Astrocyte (in vitro differentiated cells and primary cell): Measurements from ENCODE around the gene PVALB. TPM values are rescaled to one million over a fixed set of nuclear protein-coding genes. Genes with fewer than 3 reads are reported as not detected.

Experiments
- DNase-seq: peaks from one replicate; pipeline ENCODE4 v3.0.0-alpha.2; 2010; ENCODE audit warnings: low read depth
- FAIRE-seq: peaks from 2 replicates; lab custom pipeline; 2011; peaks lifted over from hg19 to GRCh38; lab: Jason Lieb, UNC
- H2AFZ ChIP-seq: 2 replicates; pipeline ENCODE4 v1.6.0; 2012; ENCODE audit warnings: low read depth, low read length, inconsistent platforms
- H3K27ac ChIP-seq: 2 replicates; pipeline ENCODE4 v1.5.1; 2011; ENCODE audit warnings: low read depth, low read length, inconsistent platforms
- H3K27me3 ChIP-seq: 2 replicates; pipeline ENCODE4 v1.6.0; 2011; ENCODE audit warnings: low read length, inconsistent platforms; ENCODE audit not compliant: insufficient read depth
- H3K36me3 ChIP-seq: 2 replicates; pipeline ENCODE4 v1.5.1; 2011; ENCODE audit warnings: low read length, inconsistent platforms; ENCODE audit not compliant: insufficient read depth
- H3K4me1 ChIP-seq: 2 replicates; pipeline ENCODE4 v1.5.1; 2011; ENCODE audit warnings: low read length, inconsistent platforms; ENCODE audit not compliant: insufficient read depth
- H3K4me2 ChIP-seq: 2 replicates; pipeline ENCODE4 v1.6.0; 2012; ENCODE audit warnings: low read length, inconsistent platforms
- H3K4me3 ChIP-seq: 2 replicates; pipeline ENCODE4 v1.5.1; 2011; ENCODE audit warnings: low read depth, mild to moderate bottlenecking, low read length, inconsistent platforms; ENCODE audit not compliant: insufficient read depth
- H3K79me2 ChIP-seq: 2 replicates; pipeline ENCODE4 v1.6.0; 2012; ENCODE audit warnings: mild to moderate bottlenecking, low read length, inconsistent platforms; ENCODE audit not compliant: insufficient read depth
- H3K9ac ChIP-seq: 2 replicates; pipeline ENCODE4 v1.6.0; 2012; ENCODE audit warnings: mild to moderate bottlenecking, low read length, inconsistent platforms
- H3K9me3 ChIP-seq: 2 replicates; pipeline ENCODE4 v1.5.1; 2012; ENCODE audit warnings: low read depth, mild to moderate bottlenecking, low read length, inconsistent platforms; ENCODE audit not compliant: insufficient read depth
- H4K20me1 ChIP-seq: 2 replicates; pipeline ENCODE4 v1.6.0; 2012; ENCODE audit warnings: low read length, inconsistent platforms; ENCODE audit not compliant: insufficient read depth
- H3K27ac Mint-ChIP-seq: one replicate; pipeline ENCODE4 v1.8.0; 2021; ENCODE audit warnings: mild to moderate bottlenecking, mixed read lengths; ENCODE audit not compliant: unreplicated experiment
- H3K27me3 Mint-ChIP-seq: one replicate; pipeline ENCODE4 v1.8.0; 2021; ENCODE audit warnings: low read depth, mixed read lengths; ENCODE audit not compliant: unreplicated experiment
- H3K36me3 Mint-ChIP-seq: one replicate; pipeline ENCODE4 v1.8.0; 2021; ENCODE audit warnings: low read depth, mixed read lengths; ENCODE audit not compliant: unreplicated experiment
- H3K4me1 Mint-ChIP-seq: one replicate; pipeline ENCODE4 v1.8.0; 2021; ENCODE audit warnings: low read depth, mixed read lengths; ENCODE audit not compliant: unreplicated experiment
- H3K4me3 Mint-ChIP-seq: one replicate; pipeline ENCODE4 v1.8.0; 2021; ENCODE audit warnings: mild to moderate bottlenecking, moderate library complexity, mixed read lengths; ENCODE audit not compliant: unreplicated experiment
- H3K9me3 Mint-ChIP-seq: one replicate; pipeline ENCODE4 v1.8.0; 2021; ENCODE audit warnings: mild to moderate bottlenecking, mixed read lengths; ENCODE audit not compliant: unreplicated experiment
- CTCF ChIP-seq: IDR thresholded peaks from 2 replicates; pipeline ENCODE4 v1.5.1; 2011; ENCODE audit warnings: low read depth, mild to moderate bottlenecking, inconsistent platforms, low read length, moderate library complexity; ENCODE audit not compliant: insufficient read depth
- EZH2 ChIP-seq: IDR thresholded peaks from 2 replicates; pipeline ENCODE4 v1.6.1; 2012; ENCODE audit warnings: mild to moderate bottlenecking, low read length, inconsistent platforms; ENCODE audit not compliant: insufficient read depth
- total RNA-seq: library from RNA; stranded (reverse); gene quantifications from 2 replicates; pipeline ENCODE4 v1.2.1, GENCODE V29; 2021

The PVALB gene
- total RNA-seq, 1 donor from 2014 or later, result not detected

- TF ChIP-seq EZH2 (no peak), CTCF (no peak)
- no peaks in the 10 kb centered on the region for H3K36me3 Mint-ChIP-seq
- Histone ChIP-seq H3K4me2 (no peak overlapping the region), H3K27me3 (peaks cover 9% of the 10 kb centered on the region), H3K36me3 (no peaks in the 10 kb centered on the region), H3K79me2 (no peaks in the 10 kb centered on the region), H2AFZ (no peak overlapping the region), H3K9me3 (no peaks in the 10 kb centered on the region), H4K20me1 (no peaks in the 10 kb centered on the region), H3K4me3 (no peak overlapping the region), H3K9ac (no peak overlapping the region), H3K27ac (no peak overlapping the region), H3K4me1 (no peaks in the 10 kb centered on the region)
- H3K4me3 Mint-ChIP-seq, result no peak overlapping the region
- no peaks in the 10 kb centered on the region for H3K4me1 Mint-ChIP-seq
- FAIRE-seq (no peak), DNase-seq (no peak)
- H3K9me3 Mint-ChIP-seq, result peaks cover 8% of the 10 kb centered on the region
- no peak overlapping the region for H3K27ac Mint-ChIP-seq
- peaks cover 57% of the 10 kb centered on the region for H3K27me3 Mint-ChIP-seq
Observed at GRCh38 chr22:36828815-36829214, 12.0 kb upstream of the PVALB start.

DNA sequence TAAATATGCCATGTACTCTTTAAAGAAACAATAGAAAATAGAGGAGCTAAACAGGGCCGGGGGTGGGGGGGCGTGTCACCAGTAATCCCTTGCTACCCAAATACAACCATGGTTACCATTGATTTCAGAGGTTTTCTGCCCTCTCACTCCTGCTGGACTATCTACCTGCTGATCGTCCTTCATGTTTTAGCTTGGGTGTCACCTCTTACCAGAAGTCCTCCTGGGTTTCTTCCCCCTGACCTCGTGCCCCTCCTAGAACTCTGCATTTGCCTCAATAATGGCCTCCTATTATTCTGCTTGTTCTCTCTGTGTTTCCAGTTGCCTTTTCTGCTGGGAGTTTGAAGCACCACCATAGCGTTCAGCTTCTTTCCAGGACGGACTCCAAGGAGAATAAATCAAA is 9.4 kb upstream of the PVALB start:
- H3K27ac Mint-ChIP-seq, result no peak overlapping the region
- peaks cover 42% of the 10 kb centered on the region for H3K27me3 Mint-ChIP-seq
- Histone ChIP-seq H3K9ac (no peak overlapping the region), H3K27ac (no peak overlapping the region), H3K4me2 (no peak overlapping the region), H3K4me1 (no peaks in the 10 kb centered on the region), H3K36me3 (no peaks in the 10 kb centered on the region), H4K20me1 (no peaks in the 10 kb centered on the region), H3K9me3 (no peaks in the 10 kb centered on the region), H2AFZ (no peak overlapping the region), H3K4me3 (no peak overlapping the region), H3K79me2 (no peaks in the 10 kb centered on the region), H3K27me3 (peaks cover 7% of the 10 kb centered on the region)
- no peaks in the 10 kb centered on the region for H3K36me3 Mint-ChIP-seq
- H3K4me1 Mint-ChIP-seq, result peaks cover 8% of the 10 kb centered on the region
- DNase-seq (no peak), FAIRE-seq (no peak)
- H3K4me3 Mint-ChIP-seq, result no peak overlapping the region
- peaks cover 3% of the 10 kb centered on the region for H3K9me3 Mint-ChIP-seq
- no peak for TF ChIP-seq CTCF
- TF ChIP-seq EZH2, result no peak

GRCh38 chr22:36824655-36825054 is 7.8 kb upstream of the PVALB start:
- Histone ChIP-seq H2AFZ (no peak overlapping the region), H4K20me1 (no peaks in the 10 kb centered on the region), H3K27me3 (peaks cover 12% of the 10 kb centered on the region), H3K79me2 (no peaks in the 10 kb centered on the region), H3K9ac (no peak overlapping the region), H3K4me1 (no peaks in the 10 kb centered on the region), H3K27ac (no peak overlapping the region), H3K36me3 (no peaks in the 10 kb centered on the region), H3K4me3 (no peak overlapping the region), H3K9me3 (no peaks in the 10 kb centered on the region), H3K4me2 (no peak overlapping the region)
- TF ChIP-seq CTCF, result no peak
- TF ChIP-seq EZH2, result no peak
- H3K9me3 Mint-ChIP-seq, result no peaks in the 10 kb centered on the region
- peak overlapping the region; percentile 13 for H3K27ac Mint-ChIP-seq
- DNase-seq (no peak), FAIRE-seq (no peak)
- no peak overlapping the region for H3K4me3 Mint-ChIP-seq
- H3K4me1 Mint-ChIP-seq, result peaks cover 10% of the 10 kb centered on the region
- no peaks in the 10 kb centered on the region for H3K36me3 Mint-ChIP-seq
- H3K27me3 Mint-ChIP-seq, result peaks cover 48% of the 10 kb centered on the region
